Measurements from ENCODE around the gene RIF1. TPM values are rescaled to one million over a fixed set of nuclear protein-coding genes. Genes with fewer than 3 reads are reported as not detected.
"Not testable (repeated sequence)": the region's sequence is repeated elsewhere in the genome, so short reads cannot be mapped to it uniquely, and the experiment has no call there.

The RIF1 gene
- total RNA-seq, 1 donor from 2014 or later: 30.3 TPM

DNA sequence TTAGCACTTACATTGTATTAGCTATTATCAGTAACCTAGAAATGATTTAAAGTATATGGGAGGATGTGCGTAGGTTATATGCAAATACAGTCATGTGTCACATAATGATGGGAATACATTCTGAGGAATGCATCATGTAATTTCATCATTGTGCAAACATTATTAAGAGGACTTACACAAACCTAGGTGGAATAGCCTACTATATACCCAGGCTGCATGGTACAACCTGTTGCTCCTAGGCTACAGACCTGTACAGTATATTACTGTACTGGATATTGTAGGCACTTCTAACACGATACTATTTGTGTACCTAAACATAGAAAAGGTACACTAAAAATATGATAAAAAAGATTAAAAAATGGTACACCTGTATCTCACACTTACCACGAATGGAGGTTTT is 7.9 kb downstream of the RIF1 start:
- Histone ChIP-seq H3K9ac (ENCODE audit: low read depth in 1 of 3, low read length in 3 of 3) (no peak overlapping the region), H3K4me1 (ENCODE audit: control insufficient read depth in 3 of 3, insufficient read depth in 3 of 3, low read length in 3 of 3) (no peaks in the 10 kb centered on the region), H3K4me3 (ENCODE audit: low read length in 3 of 3) (no peak overlapping the region), H3K27me3 (ENCODE audit: control insufficient read depth in 3 of 3, insufficient read depth in 3 of 3, low read length in 3 of 3) (no peaks in the 10 kb centered on the region), H3K36me3 (ENCODE audit: control insufficient read depth in 3 of 3, insufficient read depth in 3 of 3, low read length in 3 of 3) (peaks cover 23 to 67% (median 60%) of the 10 kb centered on the region in 3 donors), H3K9me3 (ENCODE audit: control insufficient read depth in 3 of 3, low read length in 3 of 3) (no peaks in the 10 kb centered on the region), H3K27ac (ENCODE audit: low read depth, low read length) (no peak overlapping the region)

DNA sequence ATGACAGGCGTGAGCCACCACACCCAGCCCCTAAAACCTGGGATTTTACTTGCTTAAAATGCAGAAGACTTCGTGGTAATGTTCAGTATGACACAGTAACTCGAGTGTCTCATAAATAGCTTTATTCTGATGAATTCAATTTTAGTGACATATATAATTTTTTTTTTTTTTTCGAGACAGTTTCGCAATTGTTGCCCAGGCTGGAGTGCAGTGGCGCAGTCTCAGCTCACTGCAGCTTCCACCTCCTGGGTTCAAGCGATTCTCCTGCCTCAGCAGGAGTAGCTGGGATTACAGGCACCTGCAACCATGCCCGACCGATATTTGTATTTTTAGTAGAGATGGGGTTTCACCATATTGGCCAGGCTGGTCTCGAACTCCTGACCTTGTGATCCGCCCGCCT is 12.0 kb downstream of the RIF1 start:
- H3K4me1 ChIP-seq (ENCODE audit: control insufficient read depth in 3 of 3, insufficient read depth in 3 of 3, low read length in 3 of 3); H3K4me3 ChIP-seq (ENCODE audit: low read length in 3 of 3); H3K9me3 ChIP-seq (ENCODE audit: control insufficient read depth in 3 of 3, low read length in 3 of 3); H3K9ac ChIP-seq (ENCODE audit: low read depth in 1 of 3, low read length in 3 of 3); H3K27me3 ChIP-seq (ENCODE audit: control insufficient read depth in 3 of 3, insufficient read depth in 3 of 3, low read length in 3 of 3); H3K27ac ChIP-seq (ENCODE audit: low read depth, low read length): not testable (repeated sequence)
- H3K36me3 ChIP-seq (ENCODE audit: control insufficient read depth in 3 of 3, insufficient read depth in 3 of 3, low read length in 3 of 3): peaks cover 23 to 49% (median 45%) of the 10 kb centered on the region in 3 donors

DNA sequence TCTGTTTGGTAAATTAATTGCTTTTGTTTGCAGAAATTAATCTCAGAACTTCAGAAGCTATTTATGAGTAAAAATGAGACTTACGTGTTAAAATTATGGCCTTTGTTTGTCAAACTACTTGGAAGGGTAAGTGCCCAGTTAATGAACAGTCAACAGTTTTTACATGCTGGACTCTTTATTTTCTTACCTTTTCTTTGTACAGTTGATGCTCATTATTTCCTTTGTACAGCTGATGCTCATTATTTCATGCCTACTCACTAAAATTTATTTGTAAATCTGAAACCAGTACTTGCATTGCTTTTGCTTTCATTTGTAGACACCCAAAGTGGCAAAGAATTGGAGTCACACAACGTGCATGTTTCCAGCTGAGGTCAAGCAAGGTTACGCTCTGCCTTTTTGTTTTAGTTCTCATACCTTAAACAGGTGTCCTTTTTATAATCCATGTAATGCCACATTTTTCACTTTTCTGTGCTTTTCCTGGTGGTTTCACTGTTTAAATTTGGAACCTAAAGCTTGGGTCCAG is 13.3 kb downstream of the RIF1 start:
- Histone ChIP-seq H3K9me3 (ENCODE audit: control insufficient read depth in 3 of 3, low read length in 3 of 3) (no peaks in the 10 kb centered on the region), H3K27ac (ENCODE audit: low read depth, low read length) (no peak overlapping the region), H3K9ac (ENCODE audit: low read depth in 1 of 3, low read length in 3 of 3) (no peak overlapping the region), H3K27me3 (ENCODE audit: control insufficient read depth in 3 of 3, insufficient read depth in 3 of 3, low read length in 3 of 3) (no peaks in the 10 kb centered on the region), H3K4me3 (ENCODE audit: low read length in 3 of 3) (no peak overlapping the region), H3K4me1 (ENCODE audit: control insufficient read depth in 3 of 3, insufficient read depth in 3 of 3, low read length in 3 of 3) (no peaks in the 10 kb centered on the region), H3K36me3 (ENCODE audit: control insufficient read depth in 3 of 3, insufficient read depth in 3 of 3, low read length in 3 of 3) (peaks cover 20 to 37% (median 32%) of the 10 kb centered on the region in 3 donors)

DNA sequence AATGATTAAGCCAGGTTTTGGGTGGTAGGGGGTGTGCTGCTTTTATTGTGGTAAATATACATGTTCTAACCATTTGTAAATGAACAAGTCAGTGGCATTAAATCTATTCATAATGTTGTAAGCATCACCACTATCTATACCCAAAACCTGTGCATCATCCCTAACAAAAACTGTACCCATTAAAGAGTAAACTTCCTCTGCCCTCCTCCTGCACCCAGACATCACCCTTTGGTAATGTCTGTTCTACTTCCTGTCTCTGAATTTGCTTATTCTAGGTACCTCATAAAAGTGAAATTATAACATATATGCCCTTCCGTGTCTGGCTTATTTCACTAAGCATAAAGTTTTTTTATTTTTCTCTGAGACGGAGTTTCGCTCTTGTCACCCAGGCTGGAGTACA is 14.1 kb downstream of the RIF1 start:
- no peak overlapping the region for H3K9ac ChIP-seq (ENCODE audit: low read depth in 1 of 3, low read length in 3 of 3)
- no peak overlapping the region for H3K27ac ChIP-seq (ENCODE audit: low read depth, low read length)
- peaks cover 20 to 32% (median 30%) of the 10 kb centered on the region in 3 donors for H3K36me3 ChIP-seq (ENCODE audit: control insufficient read depth in 3 of 3, insufficient read depth in 3 of 3, low read length in 3 of 3)
- H3K27me3 ChIP-seq (ENCODE audit: control insufficient read depth in 3 of 3, insufficient read depth in 3 of 3, low read length in 3 of 3): no peaks in the 10 kb centered on the region
- H3K9me3 ChIP-seq (ENCODE audit: control insufficient read depth in 3 of 3, low read length in 3 of 3): no peaks in the 10 kb centered on the region
- H3K4me3 ChIP-seq (ENCODE audit: low read length in 3 of 3): no peak overlapping the region
- H3K4me1 ChIP-seq (ENCODE audit: control insufficient read depth in 3 of 3, insufficient read depth in 3 of 3, low read length in 3 of 3): no peaks in the 10 kb centered on the region

DNA sequence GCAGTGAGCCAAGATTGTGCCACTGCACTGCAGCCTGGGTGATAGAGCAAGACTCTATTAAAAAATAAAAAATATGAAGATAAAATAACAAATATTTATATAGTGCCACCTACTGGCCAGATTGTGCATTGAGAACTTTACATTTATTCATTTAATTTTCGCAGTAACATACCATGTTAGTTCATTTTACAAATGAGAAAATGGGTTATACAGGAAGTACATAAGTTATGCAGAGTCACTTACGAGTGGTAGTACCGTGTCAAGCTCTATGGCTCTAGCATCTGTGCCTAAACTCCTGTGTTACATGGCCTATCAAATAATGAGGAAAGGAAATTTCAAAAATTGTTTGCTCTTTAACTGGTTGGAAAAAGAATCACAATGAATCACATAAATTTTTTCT is 27.9 kb downstream of the RIF1 start:
- H3K9me3 ChIP-seq (ENCODE audit: control insufficient read depth in 3 of 3, low read length in 3 of 3): no peaks in the 10 kb centered on the region
- H3K4me1 ChIP-seq (ENCODE audit: control insufficient read depth in 3 of 3, insufficient read depth in 3 of 3, low read length in 3 of 3): no peaks in the 10 kb centered on the region
- no peak overlapping the region for H3K4me3 ChIP-seq (ENCODE audit: low read length in 3 of 3)
- H3K27me3 ChIP-seq (ENCODE audit: control insufficient read depth in 3 of 3, insufficient read depth in 3 of 3, low read length in 3 of 3): no peaks in the 10 kb centered on the region
- H3K27ac ChIP-seq (ENCODE audit: low read depth, low read length): no peak overlapping the region
- H3K9ac ChIP-seq (ENCODE audit: low read depth in 1 of 3, low read length in 3 of 3): no peak overlapping the region
- peaks cover 22 to 48% (median 39%) of the 10 kb centered on the region in 3 donors for H3K36me3 ChIP-seq (ENCODE audit: control insufficient read depth in 3 of 3, insufficient read depth in 3 of 3, low read length in 3 of 3)

DNA sequence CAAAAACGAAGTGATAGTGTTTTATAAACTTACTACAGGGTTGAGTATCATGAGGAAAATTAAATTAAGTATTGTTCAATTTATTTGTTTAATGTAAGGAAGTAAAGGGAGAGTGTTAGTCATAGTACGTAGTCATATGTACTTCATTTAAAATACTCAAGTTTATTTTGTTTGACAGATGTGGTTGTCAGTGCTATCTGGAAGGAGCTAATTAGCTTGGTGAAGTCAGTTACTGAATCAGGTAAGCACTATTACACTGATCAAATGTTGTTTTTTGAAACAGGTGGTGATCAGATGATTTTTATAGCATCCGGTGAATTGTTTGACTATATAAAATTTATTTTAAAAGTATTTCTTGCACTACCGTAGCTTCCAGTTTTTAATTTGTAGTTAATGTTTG is 28.8 kb downstream of the RIF1 start:
- H3K9ac ChIP-seq (ENCODE audit: low read depth in 1 of 3, low read length in 3 of 3): no peak overlapping the region
- no peak overlapping the region for H3K27ac ChIP-seq (ENCODE audit: low read depth, low read length)
- no peaks in the 10 kb centered on the region for H3K9me3 ChIP-seq (ENCODE audit: control insufficient read depth in 3 of 3, low read length in 3 of 3)
- peaks cover 22 to 45% (median 36%) of the 10 kb centered on the region in 3 donors for H3K36me3 ChIP-seq (ENCODE audit: control insufficient read depth in 3 of 3, insufficient read depth in 3 of 3, low read length in 3 of 3)
- no peaks in the 10 kb centered on the region for H3K4me1 ChIP-seq (ENCODE audit: control insufficient read depth in 3 of 3, insufficient read depth in 3 of 3, low read length in 3 of 3)
- H3K4me3 ChIP-seq (ENCODE audit: low read length in 3 of 3): no peak overlapping the region
- H3K27me3 ChIP-seq (ENCODE audit: control insufficient read depth in 3 of 3, insufficient read depth in 3 of 3, low read length in 3 of 3): no peaks in the 10 kb centered on the region

DNA sequence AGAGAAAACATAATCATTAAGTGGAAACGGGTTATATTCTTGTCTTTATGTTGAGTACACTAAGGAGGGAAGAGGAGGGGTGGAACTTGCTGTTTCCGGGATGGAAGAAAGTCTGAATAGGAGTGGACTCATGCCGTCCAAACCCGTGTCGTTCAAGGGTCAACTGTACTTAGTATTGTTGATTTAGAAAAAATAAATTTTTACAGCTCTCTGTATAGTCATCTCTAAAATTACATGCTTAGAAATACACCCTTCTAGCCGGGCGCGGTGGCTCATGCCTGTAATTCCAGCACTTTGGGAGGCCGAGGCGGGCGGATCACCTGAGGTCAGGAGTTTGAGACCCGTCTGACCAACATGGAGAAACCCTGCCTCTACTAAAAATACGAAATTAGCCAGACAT is 29.4 kb downstream of the RIF1 start:
- peaks cover 22 to 47% (median 40%) of the 10 kb centered on the region in 3 donors for H3K36me3 ChIP-seq (ENCODE audit: control insufficient read depth in 3 of 3, insufficient read depth in 3 of 3, low read length in 3 of 3)
- no peak overlapping the region for H3K4me3 ChIP-seq (ENCODE audit: low read length in 3 of 3)
- no peak overlapping the region for H3K9ac ChIP-seq (ENCODE audit: low read depth in 1 of 3, low read length in 3 of 3)
- H3K27ac ChIP-seq (ENCODE audit: low read depth, low read length): no peak overlapping the region
- no peaks in the 10 kb centered on the region for H3K4me1 ChIP-seq (ENCODE audit: control insufficient read depth in 3 of 3, insufficient read depth in 3 of 3, low read length in 3 of 3)
- H3K27me3 ChIP-seq (ENCODE audit: control insufficient read depth in 3 of 3, insufficient read depth in 3 of 3, low read length in 3 of 3): no peaks in the 10 kb centered on the region
- H3K9me3 ChIP-seq (ENCODE audit: control insufficient read depth in 3 of 3, low read length in 3 of 3): no peaks in the 10 kb centered on the region

DNA sequence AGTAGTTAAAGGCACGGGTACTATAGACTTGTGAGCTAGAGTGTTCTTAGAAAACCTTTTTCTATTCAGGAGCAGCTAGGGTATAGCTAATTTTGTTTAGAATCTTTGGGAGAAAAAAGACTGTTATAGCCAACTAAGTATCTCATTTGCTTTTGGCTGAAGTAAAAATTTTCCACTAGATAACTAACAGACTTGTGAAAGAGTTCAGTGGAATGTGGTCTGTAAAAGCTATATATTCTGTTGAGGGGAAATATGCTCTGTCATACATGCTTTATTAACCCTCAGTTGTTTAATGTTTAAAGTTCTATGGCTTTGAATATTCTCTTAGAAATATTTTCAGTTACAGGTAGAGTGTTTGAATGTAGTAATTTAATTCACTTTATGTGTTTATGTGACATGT is 49.7 kb downstream of the RIF1 start:
- Histone ChIP-seq H3K27ac (ENCODE audit: low read depth, low read length) (no peak overlapping the region), H3K9ac (ENCODE audit: low read depth in 1 of 3, low read length in 3 of 3) (no peak overlapping the region), H3K9me3 (ENCODE audit: control insufficient read depth in 3 of 3, low read length in 3 of 3) (no peaks in the 10 kb centered on the region), H3K4me3 (ENCODE audit: low read length in 3 of 3) (no peak overlapping the region), H3K36me3 (ENCODE audit: control insufficient read depth in 3 of 3, insufficient read depth in 3 of 3, low read length in 3 of 3) (peaks cover 5 to 33% (median 30%) of the 10 kb centered on the region in 3 donors), H3K27me3 (ENCODE audit: control insufficient read depth in 3 of 3, insufficient read depth in 3 of 3, low read length in 3 of 3) (no peaks in the 10 kb centered on the region), H3K4me1 (ENCODE audit: control insufficient read depth in 3 of 3, insufficient read depth in 3 of 3, low read length in 3 of 3) (no peaks in the 10 kb centered on the region)

DNA sequence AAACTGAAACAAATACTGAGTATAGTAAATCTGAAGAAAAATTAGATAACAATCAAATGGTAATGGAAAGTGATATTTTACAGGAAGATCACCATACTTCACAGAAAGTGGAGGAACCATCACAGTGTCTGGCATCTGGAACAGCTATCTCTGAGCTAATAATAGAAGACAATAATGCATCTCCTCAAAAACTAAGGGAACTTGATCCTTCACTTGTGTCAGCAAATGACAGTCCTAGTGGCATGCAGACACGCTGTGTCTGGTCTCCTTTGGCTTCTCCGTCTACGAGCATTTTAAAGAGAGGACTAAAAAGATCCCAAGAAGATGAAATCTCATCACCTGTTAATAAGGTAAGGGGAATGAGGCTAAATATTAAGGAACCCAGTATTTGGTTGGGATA is 56.1 kb downstream of the RIF1 start:
- Histone ChIP-seq H3K36me3 (ENCODE audit: control insufficient read depth in 3 of 3, insufficient read depth in 3 of 3, low read length in 3 of 3) (peaks cover 5 to 53% (median 41%) of the 10 kb centered on the region in 3 donors), H3K9ac (ENCODE audit: low read depth in 1 of 3, low read length in 3 of 3) (no peak overlapping the region), H3K4me1 (ENCODE audit: control insufficient read depth in 3 of 3, insufficient read depth in 3 of 3, low read length in 3 of 3) (peaks cover 0 to 3% (median 0%) of the 10 kb centered on the region in 3 donors), H3K27me3 (ENCODE audit: control insufficient read depth in 3 of 3, insufficient read depth in 3 of 3, low read length in 3 of 3) (no peaks in the 10 kb centered on the region), H3K27ac (ENCODE audit: low read depth, low read length) (peak overlapping the region; percentile 1), H3K9me3 (ENCODE audit: control insufficient read depth in 3 of 3, low read length in 3 of 3) (no peaks in the 10 kb centered on the region), H3K4me3 (ENCODE audit: low read length in 3 of 3) (no peak overlapping the region)

DNA sequence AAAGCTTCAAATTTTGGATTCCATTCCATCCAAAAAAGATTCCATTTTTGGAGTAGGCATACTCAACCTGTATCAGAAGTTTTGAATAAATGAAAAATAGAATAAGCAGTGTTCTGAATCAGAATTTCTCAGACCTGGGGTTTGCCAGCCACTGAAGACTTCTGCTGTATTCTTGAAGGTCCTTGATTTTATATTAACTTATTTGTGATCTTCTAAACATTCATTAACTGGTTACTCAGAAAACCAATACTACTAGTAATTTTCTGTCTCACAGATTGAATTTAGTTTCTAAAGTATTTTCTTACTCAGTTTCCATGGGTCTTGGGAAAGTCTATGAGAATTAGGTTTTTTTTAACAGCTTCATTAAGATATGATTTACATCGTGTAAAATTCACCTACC is 60.9 kb downstream of the RIF1 start:
- no peak overlapping the region for H3K27ac ChIP-seq (ENCODE audit: low read depth, low read length)
- peaks cover 0 to 3% (median 0%) of the 10 kb centered on the region in 3 donors for H3K4me1 ChIP-seq (ENCODE audit: control insufficient read depth in 3 of 3, insufficient read depth in 3 of 3, low read length in 3 of 3)
- no peaks in the 10 kb centered on the region for H3K27me3 ChIP-seq (ENCODE audit: control insufficient read depth in 3 of 3, insufficient read depth in 3 of 3, low read length in 3 of 3)
- peaks cover 5 to 25% (median 25%) of the 10 kb centered on the region in 3 donors for H3K36me3 ChIP-seq (ENCODE audit: control insufficient read depth in 3 of 3, insufficient read depth in 3 of 3, low read length in 3 of 3)
- no peaks in the 10 kb centered on the region for H3K9me3 ChIP-seq (ENCODE audit: control insufficient read depth in 3 of 3, low read length in 3 of 3)
- H3K9ac ChIP-seq (ENCODE audit: low read depth in 1 of 3, low read length in 3 of 3): no peak overlapping the region
- no peak overlapping the region for H3K4me3 ChIP-seq (ENCODE audit: low read length in 3 of 3)
